ENCODE measurements around the gene MGA.

Gene MGA

DNA sequence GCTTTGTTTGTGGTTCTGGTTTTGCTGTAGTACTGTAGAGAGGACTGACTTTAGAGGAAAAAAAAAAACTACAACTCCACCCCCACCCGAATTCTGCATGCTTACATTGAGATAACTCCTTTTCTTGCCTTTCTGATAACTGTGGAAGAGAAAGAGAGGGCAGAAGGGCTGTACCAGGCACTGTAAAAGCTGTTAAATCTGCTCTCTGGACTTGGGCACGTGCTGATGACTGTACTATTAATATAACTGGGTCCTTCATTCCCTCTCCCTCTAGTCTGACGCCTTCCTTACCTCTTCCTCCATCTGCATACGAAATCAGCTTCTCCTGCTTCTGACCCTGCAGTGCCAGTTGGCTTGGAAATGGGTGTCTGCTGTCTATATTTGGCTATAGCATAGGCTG, 129.0 kb downstream of the MGA start:
- no peak for DNase-seq

DNA sequence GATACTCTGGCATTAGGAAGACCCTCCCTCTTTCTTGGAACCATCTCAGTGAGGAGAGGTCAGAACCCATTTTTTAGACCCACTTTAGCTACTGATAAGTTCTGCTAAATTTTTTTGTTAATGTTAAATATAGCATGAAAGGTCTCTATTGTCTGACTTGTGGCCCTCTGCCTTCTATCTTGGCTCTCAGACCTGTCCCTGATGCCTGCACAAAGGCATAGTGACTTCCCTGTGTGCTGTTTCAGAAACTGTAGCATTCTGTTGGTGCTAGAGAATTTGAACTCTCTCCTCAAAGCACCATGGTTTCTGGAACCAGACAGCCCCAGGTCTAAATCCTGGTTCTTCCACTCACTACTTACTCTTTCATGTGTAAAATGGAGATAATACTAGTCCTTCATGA, 129.5 kb downstream of the MGA start:
- DNase-seq, result no peak

DNA sequence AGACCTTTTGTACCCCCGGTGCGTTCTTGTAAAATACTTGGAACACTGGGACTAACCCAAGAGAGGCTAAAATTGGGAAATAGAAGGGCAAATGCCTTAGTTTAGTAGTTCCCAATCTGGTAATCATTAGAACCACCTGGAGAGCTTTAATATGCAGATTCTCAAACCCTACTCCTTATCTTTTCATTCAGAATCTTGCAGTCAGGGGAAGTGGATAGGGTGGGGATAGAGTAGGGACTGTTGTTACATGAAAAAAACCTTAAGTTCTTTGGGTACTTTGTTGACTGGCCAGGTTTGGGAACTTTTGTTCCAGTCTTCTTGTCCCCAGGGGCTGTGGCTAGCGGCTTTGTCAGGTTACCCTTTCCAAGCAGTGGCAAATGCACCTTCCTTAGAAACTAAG, 130.0 kb downstream of the MGA start:
- DNase-seq, result no peak

DNA sequence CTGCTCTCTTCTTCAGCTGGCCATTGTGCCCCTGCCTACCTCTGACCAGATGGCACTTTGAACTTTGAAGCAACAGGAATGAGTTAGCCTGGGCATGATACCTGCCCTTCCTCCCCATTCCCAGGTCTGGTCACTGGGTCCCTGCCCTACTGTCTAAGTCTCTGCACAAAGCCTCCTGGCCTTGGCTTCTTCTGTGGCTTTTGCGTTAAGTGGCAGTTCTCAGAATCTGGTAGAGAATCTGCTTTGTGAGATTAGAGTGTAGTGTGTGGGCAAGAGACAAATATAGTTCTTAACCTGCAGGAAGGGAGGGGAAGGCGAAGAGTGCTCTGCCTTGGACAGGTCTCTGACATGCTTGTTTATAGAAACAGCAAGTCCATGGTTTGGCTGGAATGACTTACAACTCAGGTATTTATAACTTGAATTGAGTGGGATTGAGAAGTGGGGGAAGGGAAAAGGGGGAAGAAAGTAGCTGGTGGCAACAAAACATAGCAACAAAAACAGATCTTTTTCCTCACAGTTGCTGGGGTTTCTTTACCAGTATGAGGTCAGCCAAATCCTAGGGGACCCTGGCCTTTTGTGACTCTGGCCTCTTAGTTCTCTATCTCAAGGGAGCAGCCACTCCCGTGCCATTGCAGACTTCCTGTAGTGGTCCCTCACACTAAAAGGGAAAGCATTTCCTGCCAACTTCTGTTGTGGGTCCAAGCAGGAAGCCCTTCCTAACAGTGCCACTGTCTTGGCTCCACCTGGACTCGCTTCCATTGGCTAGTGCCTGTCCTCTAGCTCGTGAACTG, 130.7 kb downstream of the MGA start:
- no peak for DNase-seq

DNA sequence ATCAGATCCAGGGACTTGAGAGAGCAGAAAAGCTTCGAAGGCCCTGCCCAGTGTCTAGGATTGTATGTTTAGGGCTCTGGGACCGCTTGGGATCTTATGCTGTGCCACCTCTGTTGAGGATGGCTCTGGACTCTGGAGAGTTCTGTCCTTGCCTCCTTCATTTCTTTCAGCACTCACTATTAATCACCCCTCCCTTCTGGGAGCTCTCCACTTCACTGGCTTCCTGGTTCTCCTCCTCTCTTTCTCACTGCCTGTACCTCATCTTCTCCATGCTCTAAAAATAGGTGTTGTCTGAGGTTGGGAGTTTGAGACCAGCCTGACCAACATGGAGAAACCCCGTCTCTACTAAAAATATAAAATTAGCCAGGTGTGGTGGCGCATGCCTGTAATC, 131.3 kb downstream of the MGA start:
- DNase-seq, result no peak

DNA sequence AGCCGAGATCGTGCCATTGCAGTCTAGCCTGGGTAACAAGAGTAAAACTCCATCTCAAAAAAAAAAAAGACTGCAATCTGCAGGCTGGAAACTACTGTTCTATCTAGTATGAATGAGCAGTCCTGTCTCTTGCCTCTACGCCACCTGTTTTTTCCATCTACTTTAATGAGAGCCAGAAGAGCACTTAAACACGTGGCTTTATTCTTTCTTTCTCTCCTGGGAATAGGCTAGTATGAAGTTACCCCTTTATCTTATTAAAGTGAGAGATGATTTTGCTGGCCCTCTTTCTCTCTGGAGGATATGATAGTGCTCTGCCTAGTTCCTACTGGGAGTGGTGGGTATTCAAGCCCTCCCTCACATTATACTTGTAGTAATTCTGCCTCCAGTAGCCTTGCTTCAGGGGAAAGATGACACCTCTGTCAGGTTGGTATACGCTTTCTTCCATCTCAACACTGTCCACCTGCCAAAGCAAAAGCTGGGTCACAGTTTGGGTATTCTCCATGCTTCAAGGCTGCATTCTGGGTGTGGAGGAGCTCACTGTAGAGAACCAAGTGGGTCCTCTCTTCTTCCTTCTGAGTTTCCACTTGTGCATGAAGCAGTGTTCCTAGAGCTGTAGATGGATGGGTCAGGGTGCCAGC, 131.9 kb downstream of the MGA start:
- no peak for DNase-seq

DNA sequence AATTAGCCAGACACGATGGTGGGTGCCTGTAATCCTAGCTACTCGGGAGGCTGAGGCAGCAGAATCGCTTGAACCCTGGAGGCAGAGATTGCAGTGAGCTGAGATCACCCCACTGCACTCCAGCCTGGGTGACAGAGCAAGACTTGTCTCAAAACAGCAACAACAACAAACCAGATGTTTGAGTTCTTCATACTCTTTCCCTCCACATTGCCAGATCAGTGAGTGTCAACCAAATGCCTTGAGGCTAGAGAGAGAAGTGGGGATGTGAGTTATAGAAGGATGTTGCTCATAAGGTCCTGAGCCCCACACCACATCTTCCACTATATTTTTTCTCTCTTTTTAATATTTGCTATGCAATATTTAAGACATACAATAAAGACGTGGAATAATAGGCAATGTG, 133.9 kb downstream of the MGA start:
- no peak for DNase-seq

DNA sequence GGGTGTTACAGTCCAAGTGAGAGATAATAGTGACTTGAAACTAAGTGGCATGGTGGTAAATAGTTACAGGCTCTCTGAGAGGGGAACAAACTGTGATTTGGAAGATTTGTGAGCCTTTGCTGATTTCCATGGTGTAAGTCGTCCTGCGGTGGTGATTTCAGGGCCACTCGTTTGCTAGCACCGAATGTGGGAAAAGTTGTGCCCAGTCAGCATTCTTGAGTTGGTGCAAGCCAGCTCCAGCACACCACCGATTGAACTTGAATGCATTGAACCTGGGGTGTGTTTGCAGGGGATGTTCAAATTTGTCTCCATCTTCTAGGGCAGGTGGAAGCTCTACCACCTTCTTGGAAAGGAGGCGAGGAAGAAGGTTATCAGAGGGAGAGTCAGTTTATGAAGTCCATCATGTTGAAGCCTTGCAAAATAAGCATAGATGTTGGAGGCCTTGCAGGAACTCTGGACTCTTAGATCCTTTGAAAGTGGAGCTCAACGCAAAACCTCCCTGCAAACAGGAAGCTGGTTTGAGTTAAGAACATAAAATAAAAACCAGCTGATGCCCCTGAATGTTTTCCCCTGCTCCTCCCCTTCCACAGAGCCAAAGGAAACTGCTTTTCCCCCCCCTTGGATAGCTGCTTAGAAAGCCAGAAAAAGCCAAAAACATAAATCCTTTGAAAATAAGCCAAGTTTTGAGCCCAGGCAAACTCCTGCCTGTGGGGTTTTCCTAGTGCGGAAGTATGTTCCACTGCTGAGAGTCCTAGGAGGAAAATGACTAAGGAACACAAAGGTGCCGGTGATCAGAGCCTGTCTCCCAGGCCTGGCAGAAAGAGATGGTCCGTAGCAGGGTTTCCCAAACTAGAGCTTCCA, 136.0 kb downstream of the MGA start:
- no peak for DNase-seq

DNA sequence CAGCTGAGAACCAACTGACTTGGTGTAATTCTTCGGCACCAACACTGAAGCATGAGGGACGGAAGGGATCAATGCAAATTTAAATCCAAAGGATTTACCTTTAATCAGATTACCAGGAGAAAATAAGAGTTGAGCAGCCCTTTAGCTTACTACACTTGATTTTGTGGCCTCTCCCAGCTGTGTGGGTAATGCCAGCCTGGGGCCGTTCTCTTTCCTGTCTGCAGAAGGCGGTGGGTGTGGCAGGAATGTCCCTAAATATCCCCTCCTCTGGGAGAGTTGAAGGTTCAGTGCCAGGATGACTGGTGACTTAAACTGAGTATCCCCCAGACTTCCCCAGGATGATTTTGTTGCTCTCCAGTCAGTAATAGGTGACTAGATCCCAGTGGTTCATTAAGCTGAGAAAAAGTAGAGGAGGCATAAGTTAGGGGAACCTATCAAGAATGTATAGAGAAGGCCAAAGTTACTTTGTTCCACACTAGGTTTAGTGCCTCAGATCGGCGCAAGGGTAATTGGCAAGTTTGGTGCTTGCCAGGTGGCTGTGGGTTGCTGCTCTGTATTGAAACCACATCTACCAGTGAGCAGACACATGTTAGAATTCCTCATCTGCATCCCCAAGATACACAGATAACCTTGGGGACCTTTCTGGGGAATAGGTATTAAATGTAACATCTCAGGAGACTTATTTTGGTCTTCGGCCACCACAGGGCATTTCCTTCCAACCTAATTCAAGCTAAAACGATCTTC, 137.2 kb downstream of the MGA start:
- DNase-seq, result no peak

DNA sequence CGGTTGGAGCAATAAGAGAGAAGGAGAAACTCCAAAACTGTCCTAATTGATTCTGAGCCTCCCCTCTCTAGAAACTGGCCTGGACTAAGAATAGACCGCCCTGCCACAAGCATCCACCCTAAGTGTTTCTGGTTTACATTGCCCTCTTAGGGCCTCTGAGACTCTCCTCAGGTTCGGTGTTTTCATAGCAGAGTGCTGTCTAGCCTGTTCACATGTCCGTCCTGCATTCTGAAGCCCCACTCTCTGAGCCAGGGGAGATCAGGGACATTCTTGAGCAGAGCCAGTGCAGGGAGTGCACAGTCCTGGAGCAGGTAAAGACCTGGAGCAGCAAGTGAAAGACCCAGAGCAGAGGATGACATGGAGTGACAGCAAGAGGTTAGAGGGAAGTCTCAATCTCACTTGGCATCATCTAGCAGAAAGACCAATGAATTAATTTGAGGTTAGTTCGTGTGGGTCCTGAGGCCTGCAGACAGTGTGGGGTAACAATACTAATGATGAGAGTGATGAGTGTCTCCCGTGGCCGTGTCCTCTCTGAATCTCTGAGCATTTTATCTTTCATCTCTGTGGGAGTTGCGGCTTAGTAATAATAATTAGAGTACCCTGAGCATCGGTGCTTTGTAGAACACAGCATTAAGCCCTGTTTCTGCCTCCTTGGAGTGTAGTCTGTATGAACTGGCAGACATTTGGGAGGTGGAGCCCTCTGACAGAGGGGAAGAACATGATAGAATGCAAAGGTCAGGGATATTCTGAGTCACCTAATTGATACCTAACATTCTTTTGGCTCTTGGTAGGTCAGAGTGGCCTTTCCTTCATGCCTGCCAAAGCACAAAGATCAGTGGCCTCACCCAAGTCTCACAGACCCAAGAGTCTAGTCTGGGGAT, 138.6 kb downstream of the MGA start:
- DNase-seq, result no peak

DNA sequence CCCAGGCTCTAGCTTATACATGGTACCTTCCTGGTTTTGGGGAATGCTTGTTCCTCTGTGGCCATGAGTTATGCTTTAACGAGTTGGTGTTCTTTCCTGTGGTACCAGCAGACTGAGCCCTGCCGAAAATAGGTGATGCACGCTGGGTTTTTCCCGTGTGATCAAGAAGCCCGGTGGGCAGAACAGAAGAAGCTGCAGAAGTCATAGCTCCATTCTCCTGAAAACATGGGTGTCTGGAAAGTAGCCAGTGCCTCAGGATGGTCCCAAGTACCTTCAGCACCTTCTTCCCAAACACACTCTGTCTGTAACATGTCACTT, 139.2 kb downstream of the MGA start:
- no peak for DNase-seq

DNA sequence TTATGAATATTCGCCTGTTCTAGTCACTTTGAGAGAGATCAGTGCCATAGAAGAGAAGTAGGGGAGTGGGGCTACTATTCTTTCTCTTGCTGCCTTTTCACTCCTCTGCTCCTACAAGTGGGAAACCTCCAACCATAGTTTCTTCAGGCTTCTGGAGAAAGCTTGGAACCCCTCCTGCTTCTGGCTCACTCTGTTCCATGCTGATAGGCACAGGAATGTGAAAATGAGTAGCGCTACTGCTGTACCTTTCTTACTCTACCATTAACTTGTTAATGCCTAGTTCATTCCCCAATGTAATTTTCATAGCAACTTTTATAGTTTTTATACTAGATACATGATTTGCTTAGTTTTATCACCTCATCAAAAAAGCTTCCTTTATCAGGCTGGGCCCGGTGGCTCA, 141.0 kb downstream of the MGA start:
- DNase-seq, result no peak

DNA sequence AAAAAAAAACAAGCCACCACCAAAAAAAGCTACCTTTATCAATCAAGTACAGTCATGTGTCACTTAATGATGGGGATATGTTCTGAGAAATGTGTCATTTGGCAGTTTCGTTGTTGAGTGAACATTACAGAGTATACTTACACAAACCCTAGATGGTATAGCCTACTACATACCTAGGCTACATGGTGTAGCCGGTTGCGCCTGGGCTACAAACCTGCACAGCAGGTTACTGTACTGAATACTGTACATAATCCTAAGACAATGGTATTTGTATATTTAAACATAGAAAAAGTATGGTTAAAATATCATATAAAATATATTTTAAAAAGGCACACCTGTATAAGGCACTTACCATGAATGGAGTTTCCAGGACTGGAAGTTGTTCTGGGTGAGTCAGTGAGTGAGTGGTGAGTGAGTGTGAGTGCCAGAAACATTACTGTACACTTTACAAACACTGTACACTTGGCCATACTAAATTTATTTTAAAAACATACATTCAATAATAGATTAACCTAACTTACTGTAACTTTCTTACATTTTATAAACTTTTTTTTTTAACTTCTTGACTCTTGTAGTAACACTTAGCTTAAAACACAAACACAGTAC, 141.7 kb downstream of the MGA start:
- DNase-seq, result no peak

DNA sequence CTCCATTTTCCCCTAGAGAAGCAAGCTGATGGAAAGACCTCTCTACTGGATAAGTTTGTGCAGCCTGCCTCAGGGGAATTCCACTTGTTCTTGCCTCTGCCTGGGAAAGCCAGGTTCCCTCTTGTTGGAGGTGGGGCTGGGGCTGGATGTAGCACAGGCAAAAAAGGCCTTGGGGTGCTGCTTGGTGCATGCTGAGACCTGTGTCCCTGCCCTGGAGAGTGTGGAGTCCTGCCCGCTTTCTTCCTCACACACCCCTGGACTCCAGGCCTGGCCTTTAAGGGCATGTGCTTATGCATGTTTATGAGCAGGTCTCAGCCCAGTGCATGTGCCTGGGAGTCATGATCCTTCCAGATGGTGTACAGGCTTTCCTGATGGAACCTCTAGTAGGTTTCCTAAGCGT, 144.2 kb downstream of the MGA start:
- DNase-seq, result no peak

DNA sequence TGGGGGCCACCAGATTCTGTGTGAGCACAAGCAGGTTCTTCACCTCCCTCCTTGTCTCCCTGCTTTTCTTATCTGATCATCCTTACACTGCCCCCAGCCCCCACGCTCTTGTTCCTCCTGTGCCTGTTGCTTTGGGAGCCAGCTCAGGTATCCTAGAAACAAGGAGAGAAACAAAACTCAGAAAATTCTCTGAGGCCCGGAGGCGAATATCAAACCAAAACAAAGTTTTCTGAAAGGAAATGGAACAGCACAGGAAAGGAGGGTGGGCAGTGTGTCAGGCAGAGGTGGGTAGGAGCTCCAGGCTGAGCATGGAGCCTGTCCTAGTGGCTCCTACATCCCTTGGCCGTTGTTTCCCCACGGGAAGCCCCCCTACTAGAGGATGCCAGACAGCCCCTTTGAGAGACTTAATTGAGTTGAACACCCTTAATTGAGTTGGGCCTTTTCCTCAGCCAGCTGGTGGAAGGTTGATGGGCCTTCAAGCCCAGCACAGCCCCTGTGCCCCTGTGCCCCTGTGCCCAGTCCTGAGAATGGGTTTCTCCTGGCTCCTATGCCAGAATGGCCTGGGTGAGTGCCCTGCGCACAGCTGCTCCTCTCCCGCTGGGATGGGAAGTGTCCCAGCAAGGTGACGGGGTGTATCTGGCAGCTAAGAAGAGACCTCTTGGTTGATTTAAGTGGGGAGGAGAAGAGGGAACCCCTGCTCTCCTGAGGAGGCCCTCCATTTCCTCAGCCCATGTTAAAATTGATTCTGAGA, 144.9 kb downstream of the MGA start:
- DNase-seq, result no peak

DNA sequence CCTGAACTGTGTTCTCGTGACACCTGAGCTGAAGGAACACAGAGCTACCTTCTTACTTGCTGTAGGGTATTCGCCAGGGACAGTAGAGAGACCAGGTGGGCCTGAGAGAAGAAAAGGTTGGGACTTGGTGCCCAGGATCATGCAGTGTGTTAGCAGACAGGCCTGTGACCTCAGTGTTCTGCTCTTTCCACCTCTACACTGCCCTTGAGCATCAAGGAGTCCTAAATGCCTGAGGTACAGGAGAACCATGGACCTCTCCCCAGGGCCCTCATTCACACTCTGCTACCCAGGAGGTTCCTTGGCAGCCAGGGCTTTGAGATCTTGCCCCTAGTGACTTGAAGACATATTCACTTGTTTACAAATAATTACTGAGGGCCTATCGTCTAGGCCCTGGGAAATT, 145.5 kb downstream of the MGA start:
- DNase-seq, result no peak

DNA sequence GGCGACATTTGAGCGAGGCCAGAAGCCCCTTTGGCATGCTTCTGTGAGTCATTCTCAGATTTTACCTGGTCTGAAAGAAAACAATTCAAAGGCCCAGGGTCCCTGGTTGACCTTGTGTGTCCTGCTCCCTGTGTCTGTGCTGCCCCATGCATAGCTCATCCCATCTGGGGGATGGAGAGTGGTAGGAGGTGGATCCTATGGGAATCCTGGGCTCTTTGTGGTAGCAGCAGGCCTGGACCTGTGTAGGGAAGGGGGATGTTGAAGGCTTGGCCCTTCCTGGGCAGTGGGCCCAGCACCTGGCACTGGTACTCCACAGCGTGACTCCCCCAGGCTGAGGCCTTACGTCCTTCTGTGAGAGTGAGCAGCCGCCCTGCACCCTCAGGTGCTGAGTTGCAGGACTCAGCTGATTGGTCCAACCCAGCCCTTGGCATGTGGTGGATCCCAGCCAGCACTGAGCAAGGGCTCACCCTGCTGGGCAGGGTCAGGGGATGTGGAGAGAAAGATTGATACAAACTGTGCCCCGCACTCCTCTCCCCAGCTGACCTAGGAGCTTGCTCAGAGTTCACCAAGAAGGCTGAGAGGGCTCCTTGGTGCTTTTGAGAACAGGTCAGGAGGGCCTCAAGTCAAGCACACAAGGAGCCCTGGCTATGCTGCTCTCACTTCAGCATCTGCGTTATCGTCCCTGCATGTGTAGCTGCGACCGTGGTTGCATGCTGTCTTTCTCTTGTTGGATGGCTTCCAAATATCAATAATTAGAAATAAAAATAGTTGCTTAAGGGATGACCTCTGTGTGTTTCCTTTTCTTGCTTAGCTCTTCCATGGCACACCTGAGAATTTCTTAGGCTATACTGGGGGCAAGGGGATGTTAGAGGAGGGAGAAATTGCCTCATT, 146.3 kb downstream of the MGA start:
- no peak for DNase-seq

DNA sequence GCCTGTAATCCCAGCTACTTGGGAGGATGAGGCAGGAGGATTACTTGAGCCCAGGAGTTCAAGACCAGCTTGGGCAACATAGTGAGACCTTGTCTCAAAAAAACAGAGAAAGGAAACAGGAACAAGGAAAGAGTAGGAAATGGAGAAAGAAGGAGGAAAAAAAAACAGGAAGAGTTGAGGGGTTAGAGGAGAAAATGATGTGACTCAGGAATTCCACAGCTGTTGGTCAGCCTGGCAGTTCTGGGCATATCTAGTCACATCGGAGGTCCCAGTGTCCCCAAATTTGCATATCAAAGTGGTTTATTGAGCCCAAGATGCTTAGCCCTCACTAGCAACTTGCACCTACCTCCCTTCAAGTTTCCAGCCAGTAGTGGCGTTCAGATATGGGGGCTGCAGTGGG, 148.9 kb downstream of the MGA start:
- DNase-seq, result no peak

DNA sequence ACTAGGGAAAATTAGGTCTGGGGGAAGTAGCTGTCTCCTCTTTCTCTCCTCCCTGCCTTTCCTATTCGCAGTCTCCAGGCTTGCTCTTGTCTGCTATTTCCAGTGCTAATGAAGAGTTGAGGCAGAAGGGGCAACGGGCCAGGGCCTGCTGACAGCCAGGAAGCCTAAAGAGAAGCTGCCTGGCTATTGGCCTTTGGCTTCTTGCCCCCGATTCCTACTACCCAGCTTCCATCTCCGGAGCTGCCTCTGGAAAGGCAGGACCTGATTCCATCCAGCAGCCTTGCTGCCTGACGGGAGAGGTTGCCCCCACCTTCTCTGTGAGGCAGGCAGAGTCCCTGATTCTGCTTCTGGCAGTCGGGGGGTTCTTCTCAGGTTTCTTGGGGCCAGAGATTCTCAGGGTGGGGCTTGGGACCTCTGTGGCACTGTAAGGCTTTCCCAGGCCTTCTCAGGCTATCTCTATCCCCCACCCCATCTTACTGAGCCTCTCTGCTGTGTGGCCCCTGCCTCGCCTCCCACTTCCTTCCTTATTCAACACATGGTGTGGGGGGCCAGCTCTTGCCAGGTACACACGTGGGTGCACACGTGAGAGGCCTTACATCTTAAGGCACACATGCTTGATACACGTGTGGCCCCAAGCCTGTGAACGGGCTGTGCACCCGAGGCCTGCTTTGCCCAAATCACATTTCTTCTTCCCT, 149.5 kb downstream of the MGA start:
- no peak for DNase-seq

Measured in stimulated activated CD4-positive, alpha-beta T cell treated with anti-CD3 and anti-CD28 coated beads, Interleukin-1b, Interleukin-23, amount 100 ng/mL, for 48 hours (primary cell).